Duodenal mucosa (tissue), 2 donors: Measurements from ENCODE around the gene MDN1.
A peak's percentile ranks its signal among the peaks of the same experiment; 100 is the strongest.
"Not testable (repeated sequence)": the region's sequence is repeated elsewhere in the genome, so short reads cannot be mapped to it uniquely, and the experiment has no call there.

Experiments
- H3K27ac ChIP-seq: one replicate; pipeline ENCODE4 v1.7.0; 2013; ENCODE audit warnings: low read depth, low read length
- H3K27me3 ChIP-seq, 2 donors: one replicate each; pipeline ENCODE4 v1.7.0; 2013; ENCODE audit warnings: low read length in 2 of 2, control low read depth in 1 of 2; ENCODE audit not compliant: insufficient read depth in 2 of 2, control insufficient read depth in 1 of 2
- H3K36me3 ChIP-seq, 2 donors: one replicate each; pipeline ENCODE4 v1.7.0; 2013; ENCODE audit warnings: low read length in 2 of 2, control low read depth in 1 of 2; ENCODE audit not compliant: insufficient read depth in 2 of 2, control insufficient read depth in 1 of 2
- H3K4me1 ChIP-seq, 2 donors: one replicate each; pipeline ENCODE4 v1.7.0; 2013; ENCODE audit warnings: low read length in 2 of 2, control low read depth in 1 of 2; ENCODE audit not compliant: insufficient read depth in 2 of 2, control insufficient read depth in 1 of 2
- H3K4me3 ChIP-seq, 2 donors: one replicate each; pipeline ENCODE4 v1.7.0; 2013; ENCODE audit warnings: low read length in 2 of 2, low read depth in 1 of 2
- H3K9ac ChIP-seq, 2 donors: one replicate each; pipeline ENCODE4 v1.7.0; 2013; ENCODE audit warnings: low read length in 2 of 2, low read depth in 1 of 2
- H3K9me3 ChIP-seq, 2 donors: one replicate each; pipeline ENCODE4 v1.7.0; 2013; ENCODE audit warnings: low read length in 2 of 2, control low read depth in 1 of 2; ENCODE audit not compliant: control insufficient read depth in 1 of 2

MDN1 gene

DNA sequence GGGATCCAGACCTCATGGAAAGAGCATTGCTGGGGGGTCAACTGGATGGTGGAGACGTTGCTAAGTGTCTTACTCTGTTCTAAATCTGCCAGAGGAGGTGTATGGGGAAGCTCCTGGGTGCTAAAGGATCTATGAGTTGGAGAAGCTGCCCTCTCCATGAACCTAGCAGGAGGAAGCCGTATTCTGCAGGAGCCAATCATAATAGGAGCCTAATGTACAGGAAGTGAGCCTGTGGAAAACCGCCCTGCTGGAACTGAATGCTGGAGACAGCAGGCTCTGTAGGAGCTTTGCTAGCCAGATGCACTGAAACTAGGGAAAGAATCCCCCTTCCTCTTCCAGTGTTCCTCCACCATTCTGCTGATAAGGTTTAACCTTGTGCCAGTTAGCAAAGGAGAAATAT lies 20.9 kb upstream of the MDN1 start:
- Histone ChIP-seq H3K36me3 (no peaks in the 10 kb centered on the region), H3K9ac (no peak overlapping the region), H3K4me3 (no peak overlapping the region), H3K4me1 (peaks cover 0 to 4% of the 10 kb centered on the region in 2 donors), H3K27ac (no peak overlapping the region), H3K9me3 (no peaks in the 10 kb centered on the region), H3K27me3 (no peaks in the 10 kb centered on the region)

DNA sequence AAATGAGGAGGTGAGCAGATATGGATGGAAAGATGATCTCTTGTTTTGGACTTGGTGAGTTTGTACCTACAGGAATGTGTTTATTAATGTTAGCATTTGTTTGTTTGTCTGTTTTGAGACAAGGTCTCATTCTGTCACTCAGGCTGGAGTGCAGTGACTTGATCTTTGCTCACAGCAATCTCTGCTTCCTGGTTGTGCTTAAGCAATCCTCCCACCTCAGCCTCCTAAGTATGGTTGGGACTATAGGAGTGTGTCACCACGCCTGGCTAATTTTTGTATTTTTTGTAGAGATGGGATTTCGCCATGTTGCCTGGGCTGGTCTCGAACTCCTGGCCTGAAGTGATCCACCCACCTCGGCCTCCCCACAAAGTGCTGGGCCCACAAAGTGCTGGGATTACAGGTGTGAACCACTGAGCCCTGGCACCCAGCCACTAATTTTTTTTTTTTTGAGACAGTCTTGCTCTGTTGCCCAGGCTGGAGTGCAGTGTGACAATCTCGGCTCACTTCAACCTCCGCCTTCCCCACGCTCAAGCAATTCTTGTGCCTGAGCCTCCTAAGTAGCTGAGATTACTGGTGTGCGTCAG lies 17.1 kb upstream of the MDN1 start:
- H3K27ac ChIP-seq, result no peak overlapping the region
- no peak overlapping the region for H3K9ac ChIP-seq
- H3K36me3 ChIP-seq, result peaks cover 0 to 4% of the 10 kb centered on the region in 2 donors
- no peaks in the 10 kb centered on the region for H3K9me3 ChIP-seq
- H3K4me3 ChIP-seq, result no peak overlapping the region
- H3K27me3 ChIP-seq, result no peaks in the 10 kb centered on the region
- peaks cover 0 to 4% of the 10 kb centered on the region in 2 donors for H3K4me1 ChIP-seq

DNA sequence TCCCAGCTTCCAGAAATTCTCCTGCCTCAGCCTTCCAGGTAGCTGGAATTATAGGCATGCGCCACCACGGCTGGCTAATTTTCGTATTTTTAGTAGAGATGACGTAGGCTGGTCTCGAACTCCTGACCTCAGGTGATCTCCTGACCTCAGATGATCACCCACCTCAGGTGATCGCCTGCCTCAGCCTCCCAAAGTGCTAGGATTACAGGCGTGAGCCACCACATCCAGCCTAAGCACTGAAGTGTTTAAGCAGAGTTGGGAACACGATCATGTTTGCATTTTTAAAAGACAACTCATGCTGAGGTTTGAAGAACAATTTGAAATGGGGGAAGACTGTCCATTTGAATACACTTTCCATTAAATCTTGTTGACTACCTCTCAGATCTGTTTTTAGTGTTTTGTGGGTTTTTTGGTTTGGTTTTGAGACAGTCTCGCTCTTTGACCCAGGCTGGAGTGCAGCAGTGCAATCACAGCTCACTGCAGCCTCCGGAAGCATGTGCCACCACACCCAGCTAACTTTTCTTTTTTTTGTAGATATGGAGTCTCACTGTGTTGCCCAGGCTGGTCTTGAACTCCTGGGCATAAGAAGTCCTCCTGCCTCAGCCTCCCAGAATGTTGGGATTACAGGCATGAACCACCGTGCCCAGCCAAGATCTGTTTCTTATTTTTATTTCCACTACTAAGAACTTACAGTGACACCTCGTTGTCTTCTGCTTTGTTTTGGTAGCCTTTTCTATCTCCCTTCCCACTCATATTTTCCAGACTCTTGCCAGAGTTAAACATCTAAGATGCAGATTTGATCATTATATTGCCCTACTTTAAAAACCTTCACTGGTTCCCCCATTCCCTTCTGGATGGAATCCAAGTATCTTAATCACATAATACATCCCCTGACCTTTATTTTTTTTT lies 15.5 kb upstream of the MDN1 start:
- no peak overlapping the region for H3K9ac ChIP-seq
- no peaks in the 10 kb centered on the region for H3K27me3 ChIP-seq
- H3K27ac ChIP-seq, result no peak overlapping the region
- no peak overlapping the region for H3K4me3 ChIP-seq
- H3K9me3 ChIP-seq, result no peaks in the 10 kb centered on the region
- peaks cover 9 to 12% of the 10 kb centered on the region in 2 donors for H3K4me1 ChIP-seq
- peaks cover 0 to 4% of the 10 kb centered on the region in 2 donors for H3K36me3 ChIP-seq

DNA sequence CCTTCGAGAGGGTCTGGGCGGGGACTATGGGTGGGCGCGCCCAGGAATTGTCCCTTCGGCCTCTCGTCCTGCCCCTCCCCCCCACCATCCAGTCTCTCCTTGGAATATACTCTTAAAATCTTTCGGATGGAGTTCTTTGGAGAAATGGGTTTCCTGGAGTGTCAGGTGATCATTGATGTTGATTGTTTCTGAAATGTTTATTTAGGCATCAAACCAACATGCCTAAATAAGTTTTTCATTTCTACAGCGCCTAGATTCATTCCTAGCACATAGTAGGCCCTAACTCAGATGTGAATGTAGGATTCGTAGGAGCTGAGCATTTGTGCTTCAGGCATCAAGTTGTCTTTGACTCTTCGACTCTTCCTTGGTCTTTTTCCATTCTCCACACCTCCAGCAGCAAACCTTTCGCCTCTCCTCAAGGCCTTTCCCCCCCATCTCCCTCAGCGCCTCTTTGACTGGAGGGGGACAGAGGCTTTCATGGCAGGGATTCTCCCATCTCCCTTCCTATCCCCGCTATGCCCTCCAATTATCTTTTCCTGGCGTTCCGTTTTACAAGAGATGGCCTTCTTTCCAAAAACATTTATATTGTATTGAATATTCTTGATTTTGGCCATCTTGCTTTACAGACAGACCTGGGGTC lies 10.7 kb upstream of the MDN1 start:
- Histone ChIP-seq H3K9ac (peak overlapping the region; percentile 81 to 95), H3K4me3 (peak overlapping the region; percentile 89 to 98), H3K9me3 (no peaks in the 10 kb centered on the region), H3K36me3 (peaks cover 0 to 4% of the 10 kb centered on the region in 2 donors), H3K27me3 (no peaks in the 10 kb centered on the region), H3K4me1 (peaks cover 10 to 11% of the 10 kb centered on the region in 2 donors), H3K27ac (peak overlapping the region; percentile 48)

DNA sequence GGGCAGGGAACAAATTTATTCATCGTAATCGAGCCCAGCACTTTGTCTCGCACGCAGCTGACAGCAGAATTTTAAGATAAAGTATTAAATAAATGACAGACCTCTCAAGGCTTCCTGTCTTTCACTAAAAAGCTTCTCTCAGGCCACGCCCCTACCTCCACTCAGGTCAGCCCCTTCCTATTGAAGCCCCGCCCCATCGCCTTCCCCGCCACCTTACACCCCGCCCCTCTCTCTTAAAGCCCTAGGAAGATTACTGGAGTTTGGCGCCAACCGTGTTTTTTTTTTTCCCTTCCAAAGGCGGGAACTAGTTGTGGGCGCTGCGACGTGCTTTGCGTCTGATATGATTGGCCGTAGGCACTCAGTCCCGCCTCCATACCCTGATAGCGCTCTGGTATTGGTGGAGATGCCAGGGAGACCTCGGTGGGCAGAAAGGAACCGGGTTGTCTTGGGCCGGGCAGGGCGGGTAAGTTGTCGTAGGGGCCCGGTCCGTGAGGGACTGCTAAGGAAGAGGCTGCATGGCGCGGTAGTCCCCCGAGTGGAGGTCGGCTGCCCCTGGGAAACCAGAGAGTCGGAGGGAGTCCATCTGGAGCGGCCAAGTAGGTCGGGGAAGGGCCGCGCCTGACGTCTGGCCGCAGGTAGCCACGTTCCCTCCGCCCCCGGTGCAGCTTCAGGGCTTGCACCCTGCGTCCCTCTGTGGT lies 10.0 kb upstream of the MDN1 start, which contains the start of gene CASP8AP2:
Gene CASP8AP2, plus strand, starts transcription at position 409 of the 698 bp plus-strand sequence.
- no peaks in the 10 kb centered on the region for H3K9me3 ChIP-seq
- peak within 1 kb of the TSS; percentile 67 for H3K27ac ChIP-seq
- H3K9ac ChIP-seq, result peak within 1 kb of the TSS; percentile 84 to 95
- peaks cover 8 to 10% of the 10 kb centered on the region in 2 donors for H3K4me1 ChIP-seq
- H3K36me3 ChIP-seq, result peaks cover 0 to 4% of the 10 kb centered on the region in 2 donors
- H3K4me3 ChIP-seq, result peak within 1 kb of the TSS; percentile 94 to 98
- no peaks in the 10 kb centered on the region for H3K27me3 ChIP-seq

DNA sequence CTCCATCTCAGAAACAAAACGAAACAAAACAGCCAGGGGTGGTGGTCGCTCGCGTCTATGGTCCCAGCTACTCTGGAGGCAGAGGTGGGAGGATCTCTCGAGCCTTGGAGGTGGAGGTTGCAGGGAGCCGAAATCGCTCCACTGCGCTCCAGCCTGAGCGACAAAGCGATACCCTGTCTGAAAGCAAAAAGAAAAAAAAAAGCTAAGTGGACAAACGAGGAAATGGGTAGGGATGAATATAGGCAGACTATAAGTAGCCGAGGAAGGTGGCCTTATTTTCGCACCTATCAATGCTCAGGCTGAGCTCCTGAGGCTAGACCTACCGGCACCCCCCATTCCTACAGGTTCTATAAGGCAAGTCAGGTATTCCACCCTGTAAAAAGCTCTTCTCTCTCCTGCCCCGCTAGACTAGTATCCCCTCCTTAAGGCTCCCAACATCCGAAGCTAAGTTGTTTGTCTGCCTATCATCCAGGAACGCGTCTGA lies 9.4 kb upstream of the MDN1 start:
- Histone ChIP-seq H3K9me3 (no peaks in the 10 kb centered on the region), H3K36me3 (peaks cover 0 to 4% of the 10 kb centered on the region in 2 donors), H3K27me3 (no peaks in the 10 kb centered on the region), H3K4me3 (peak overlapping the region; percentile 94 to 97), H3K4me1 (peaks cover 8 to 10% of the 10 kb centered on the region in 2 donors), H3K27ac (peak overlapping the region; percentile 67), H3K9ac (peak overlapping the region; percentile 84 to 93)

DNA sequence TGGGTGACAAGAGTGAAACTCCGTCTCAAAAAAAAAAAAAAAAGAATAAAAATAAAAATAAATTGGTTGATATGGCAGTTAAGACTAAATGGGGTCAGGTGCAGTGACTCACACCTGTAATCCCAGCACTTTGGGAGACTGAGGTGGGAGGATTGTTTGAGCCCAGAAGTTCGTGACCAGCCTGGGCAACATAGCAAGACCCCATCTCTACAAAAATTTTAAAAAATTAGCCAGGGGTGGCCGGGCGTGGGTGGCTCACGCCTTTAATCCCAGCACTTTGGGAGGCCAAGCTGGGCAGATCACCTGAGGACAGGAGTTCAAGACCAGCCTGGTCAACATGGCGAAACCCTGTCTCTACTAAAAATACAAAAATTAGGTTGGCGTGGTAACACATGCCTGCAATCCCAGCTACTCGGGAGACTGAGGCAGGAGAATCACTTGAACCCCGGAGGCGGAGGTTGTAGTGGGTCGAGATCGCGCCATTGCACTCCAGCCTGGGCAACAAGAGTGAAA lies 8.9 kb upstream of the MDN1 start:
- not testable (repeated sequence) for H3K4me1 ChIP-seq, H3K36me3 ChIP-seq, H3K9me3 ChIP-seq, H3K27me3 ChIP-seq
- H3K27ac ChIP-seq, result peak overlapping the region; percentile 67
- peak overlapping the region; percentile 94 to 97 for H3K4me3 ChIP-seq
- H3K9ac ChIP-seq, result peak overlapping the region; percentile 84 to 93

DNA sequence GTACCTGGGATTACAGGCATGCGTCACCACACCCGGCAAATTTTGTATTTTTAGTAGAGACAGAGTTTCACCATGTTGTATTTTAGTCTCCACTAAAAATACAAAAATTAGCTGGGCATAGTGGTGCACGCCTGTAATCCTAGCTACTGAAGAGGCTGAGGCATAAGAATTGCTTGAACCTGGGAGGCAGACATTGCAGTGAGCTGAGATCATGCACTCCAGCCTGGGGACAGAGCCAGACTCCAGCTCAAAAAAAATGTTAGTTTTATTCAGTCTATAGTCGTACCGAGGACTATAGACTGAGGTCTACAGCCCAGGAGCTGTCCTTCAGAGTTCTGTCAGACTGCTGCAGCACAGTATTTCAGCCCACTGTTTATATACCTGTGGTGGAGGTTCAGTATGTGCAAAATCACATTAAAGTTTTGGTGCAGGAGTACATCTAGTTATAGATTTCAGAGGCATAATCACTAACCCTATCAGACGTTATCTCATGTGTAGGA lies 6.5 kb upstream of the MDN1 start:
- H3K27me3 ChIP-seq, result no peaks in the 10 kb centered on the region
- no peak overlapping the region for H3K4me3 ChIP-seq
- H3K9ac ChIP-seq, result no peak overlapping the region
- H3K36me3 ChIP-seq, result no peaks in the 10 kb centered on the region
- no peak overlapping the region for H3K27ac ChIP-seq
- H3K9me3 ChIP-seq, result no peaks in the 10 kb centered on the region
- H3K4me1 ChIP-seq, result peaks cover 8 to 10% of the 10 kb centered on the region in 2 donors

DNA sequence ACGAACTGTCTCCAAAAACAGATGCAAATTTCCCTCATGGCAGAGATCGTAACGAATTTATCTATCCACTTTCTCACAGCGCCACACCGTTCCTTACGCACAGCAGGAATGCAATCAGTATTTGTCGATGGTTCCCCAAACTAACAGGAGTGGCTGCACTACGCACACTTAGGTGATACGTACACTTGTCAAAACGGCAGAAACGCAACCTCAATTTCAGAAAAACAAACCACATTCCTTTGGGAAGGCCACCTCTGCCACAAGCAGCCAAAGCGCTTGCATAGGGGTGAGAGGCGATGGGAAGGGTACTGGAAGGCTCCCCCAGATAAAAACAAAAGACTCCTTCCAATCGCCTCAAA lies 638 bp downstream of the MDN1 start:
- H3K9me3 ChIP-seq, result no peaks in the 10 kb centered on the region
- H3K27ac ChIP-seq, result peak overlapping the region; percentile 84
- H3K27me3 ChIP-seq, result no peaks in the 10 kb centered on the region
- no peaks in the 10 kb centered on the region for H3K36me3 ChIP-seq
- peaks cover 14 to 29% of the 10 kb centered on the region in 2 donors for H3K4me1 ChIP-seq
- H3K9ac ChIP-seq, result peak overlapping the region; percentile 67 to 91
- peak overlapping the region; percentile 86 to 98 for H3K4me3 ChIP-seq
